NT2/D1 (cell line): ENCODE data around the gene TFAP2D.

Source experiments
- SUZ12 ChIP-seq: IDR thresholded peaks from 2 replicates; pipeline ENCODE4 v1.6.1; 2011; ENCODE audit not compliant: insufficient read length, insufficient read depth; ENCODE audit errors: extremely low read depth
- YY1 ChIP-seq: IDR thresholded peaks from 2 replicates; pipeline ENCODE4 v1.6.1; 2011; ENCODE audit not compliant: insufficient read length, insufficient read depth
- ZNF274 ChIP-seq: IDR thresholded peaks from 2 replicates; pipeline ENCODE4 v1.6.1; 2011; ENCODE audit warnings: mild to moderate bottlenecking, low read depth, low read length

DNA sequence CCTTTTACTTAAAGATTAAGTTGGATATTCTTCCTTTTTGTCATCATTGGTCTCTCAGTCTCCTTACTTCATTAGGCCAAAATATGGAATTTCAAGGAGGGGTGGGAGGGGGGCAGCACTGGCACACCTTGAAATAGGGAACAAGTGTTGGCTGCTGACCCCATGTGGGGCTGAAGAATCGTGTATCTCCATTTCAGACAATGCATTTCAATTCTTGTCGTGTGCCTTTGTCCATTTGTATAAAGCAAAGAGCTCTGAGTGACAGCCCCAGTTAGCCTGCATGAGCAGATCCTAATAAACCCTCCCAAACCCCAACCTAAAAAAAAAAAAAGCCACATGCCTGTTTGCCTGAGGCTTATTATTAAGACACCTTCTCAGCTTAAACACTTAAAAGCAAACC, 1.0 kb upstream of the TFAP2D start:
- no peak for TF ChIP-seq ZNF274
- TF ChIP-seq SUZ12: no peak
- TF ChIP-seq YY1: no peak
